A549 (cell line): Measurements from ENCODE around the gene SH2D4B. TPM values are rescaled to one million over a fixed set of nuclear protein-coding genes. Genes with fewer than 3 reads are reported as not detected.

Source experiments
- ATAC-seq, 2 experiments: fragments of 200-7000 bp in 1 of 2; fragments of >200 bp in 1 of 2; cut with Nextera tagmentation in 1 of 2; cut with Tn5 transposase in 1 of 2; 3 replicates each; pipeline versions ENCODE4 v1.8.0 to v1.9.1; 2018 to 2020; ENCODE audit warnings: mild to moderate bottlenecking in 1 of 2, moderate library complexity in 1 of 2
- CTCF ChIA-PET: fragments of 300-600 bp; sonication (Branson Sonifier 250); formaldehyde crosslinking; extraction: SDS; loops from one replicate; lab custom pipeline; 2021; ENCODE audit warnings: antibody characterized with exemption, inconsistent platforms; lab: Yijun Ruan, JAX
- POLR2A ChIA-PET: fragments of 350-600 bp; formaldehyde crosslinking; extraction: SDS; loops from one replicate; lab custom pipeline; 2021; ENCODE audit warnings: antibody characterized with exemption, inconsistent platforms; lab: Yijun Ruan, JAX
- DNase-seq, 2 experiments: peaks; one replicate each; pipeline versions ENCODE4 v3.0.0 to v3.0.0-alpha.2; 2011 to 2016; ENCODE audit warnings: low read depth in 1 of 2, low spot score in 1 of 2
- FAIRE-seq: peaks from 2 replicates; lab custom pipeline; 2011; peaks lifted over from hg19 to GRCh38; lab: Jason Lieb, UNC
- H3K27ac ChIP-seq, 2 experiments: fragments of >200 bp; sonication (Bioruptor Twin); formaldehyde crosslinking; 3 replicates each; pipeline ENCODE4 v1.5.1; 2016 to 2017
- H3K4me1 ChIP-seq: fragments of >200 bp; sonication (Bioruptor Twin); formaldehyde crosslinking; 3 replicates; pipeline ENCODE4 v1.6.1; 2016
- H3K4me2 ChIP-seq: fragments of >200 bp; sonication (Bioruptor Twin); formaldehyde crosslinking; 3 replicates; pipeline ENCODE4 v1.6.1; 2016
- H3K4me3 ChIP-seq: fragments of >200 bp; sonication (Bioruptor Twin); formaldehyde crosslinking; 3 replicates; pipeline ENCODE4 v1.5.1; 2016
- H3K9me3 ChIP-seq: fragments of >200 bp; sonication (Bioruptor Twin); formaldehyde crosslinking; 3 replicates; pipeline ENCODE4 v1.6.1; 2016
- CBX2 ChIP-seq: fragments of 200-600 bp; sonication (generic); IDR thresholded peaks from 2 replicates; pipeline ENCODE4 v1.6.1; 2016; ENCODE audit warnings: low read depth, mild to moderate bottlenecking, borderline replicate concordance
- CBX8 ChIP-seq: fragments of 200-600 bp; sonication (generic); IDR thresholded peaks from 2 replicates; pipeline ENCODE4 v1.6.1; 2016
- CHD2 ChIP-seq: fragments of 150-350 bp; IDR thresholded peaks from 2 replicates; pipeline ENCODE4 v1.6.1; 2014; ENCODE audit warnings: low read length; ENCODE audit not compliant: partially characterized antibody
- CHD4 ChIP-seq: fragments of 200-600 bp; sonication (generic); IDR thresholded peaks from 2 replicates; pipeline ENCODE4 v1.6.1; 2016; ENCODE audit warnings: antibody characterized with exemption, mild to moderate bottlenecking, borderline replicate concordance
- ELK1 ChIP-seq: fragments of 150-350 bp; IDR thresholded peaks from 2 replicates; pipeline ENCODE4 v1.6.1; 2014; ENCODE audit warnings: low read depth, mild to moderate bottlenecking, low read length
- ESRRA ChIP-seq: fragments of 150-350 bp; IDR thresholded peaks from 2 replicates; pipeline ENCODE4 v1.6.1; 2014; ENCODE audit warnings: mild to moderate bottlenecking, low read length, borderline replicate concordance
- FOXS1 ChIP-seq: fragments of 250-450 bp; sonication (Bioruptor Pico); IDR thresholded peaks from 2 replicates; pipeline ENCODE4 v1.5.0; 2020; ENCODE audit warnings: mild to moderate bottlenecking, moderate library complexity
- HOXA7 ChIP-seq: fragments of 250-450 bp; sonication (Bioruptor Pico); IDR thresholded peaks from 2 replicates; pipeline ENCODE4 v1.5.0; 2020; ENCODE audit warnings: mild to moderate bottlenecking, moderate library complexity
- HOXB5 ChIP-seq: fragments of 250-450 bp; sonication (Bioruptor Pico); IDR thresholded peaks from 2 replicates; pipeline ENCODE4 v1.5.0; 2020; ENCODE audit warnings: mild to moderate bottlenecking, moderate library complexity
- JUN ChIP-seq, 2 experiments: fragments of >200 bp; sonication (Bioruptor Twin); formaldehyde crosslinking; IDR thresholded peaks; 2 replicates in 1 of 2; 3 replicates in 1 of 2; pipeline ENCODE4 v1.6.1; 2016 to 2017
- KDM5A ChIP-seq: fragments of 200-600 bp; sonication (generic); IDR thresholded peaks from 2 replicates; pipeline ENCODE4 v1.6.1; 2016; ENCODE audit warnings: antibody characterized with exemption, mild to moderate bottlenecking
- MAFK ChIP-seq: fragments of 450-650 bp; IDR thresholded peaks from 2 replicates; pipeline ENCODE4 v1.6.1; 2014; ENCODE audit not compliant: partially characterized antibody
- MYC ChIP-seq: IDR thresholded peaks from 2 replicates; pipeline ENCODE4 v1.6.1; 2012; ENCODE audit warnings: mild to moderate bottlenecking, inconsistent platforms, low read length, improper control_type of control experiment, borderline replicate concordance
- NPAS2 ChIP-seq: fragments of 250-450 bp; sonication (Bioruptor Pico); IDR thresholded peaks from 2 replicates; pipeline ENCODE4 v1.8.0; 2022; ENCODE audit warnings: mild to moderate bottlenecking, moderate library complexity, borderline replicate concordance
- NR3C1 ChIP-seq: fragments of >200 bp; sonication (Bioruptor Twin); formaldehyde crosslinking; IDR thresholded peaks from 3 replicates; pipeline ENCODE4 v1.6.1; 2017
- PBX3 ChIP-seq: IDR thresholded peaks from 2 replicates; pipeline ENCODE4 v1.6.1; 2012
- REST ChIP-seq: fragments of 200-600 bp; sonication (generic); IDR thresholded peaks from 2 replicates; pipeline ENCODE4 v1.6.1; 2016; ENCODE audit warnings: antibody characterized with exemption, mild to moderate bottlenecking, moderate library complexity
- RFX5 ChIP-seq: fragments of 450-650 bp; IDR thresholded peaks from 2 replicates; pipeline ENCODE4 v1.7.1; 2014; ENCODE audit warnings: antibody characterized with exemption, mild to moderate bottlenecking, moderate library complexity
- RNF2 ChIP-seq: fragments of 200-600 bp; sonication (generic); IDR thresholded peaks from 2 replicates; pipeline ENCODE4 v1.6.1; 2016; ENCODE audit warnings: low read depth, mild to moderate bottlenecking, antibody characterized with exemption, moderate library complexity, borderline replicate concordance
- USF2 ChIP-seq: fragments of 450-650 bp; IDR thresholded peaks from 2 replicates; pipeline ENCODE4 v1.6.1; 2014; ENCODE audit warnings: antibody characterized with exemption
- ZFP36 ChIP-seq: fragments of 450-650 bp; IDR thresholded peaks from 2 replicates; pipeline ENCODE4 v1.6.1; 2014; ENCODE audit warnings: borderline replicate concordance; ENCODE audit not compliant: partially characterized antibody
- ZNF302 ChIP-seq: fragments of 250-450 bp; sonication (Bioruptor Pico); IDR thresholded peaks from 2 replicates; pipeline ENCODE4 v1.9.0; 2021; ENCODE audit warnings: inconsistent platforms, mild to moderate bottlenecking, moderate library complexity
- WGBS: methylation state at CpG from one replicate; pipeline ENCODE4 v1.1.6; 2017; ENCODE audit errors: missing lambda C conversion rate; 5-methylcytosine and 5-hydroxymethylcytosine counted together
- polyA plus RNA-seq, 4 experiments: library from polyadenylated mRNA; depleted of rRNA in 3 of 4; stranded (reverse); fragments of >200 nt; fragmentation: RNase III in 1 of 4; extraction: RNeasy Plus Mini Kit Qiagen cat#74134 plus additional on column Dnase treatment in 1 of 4; gene quantifications; 2 replicates in 3 of 4; 3 replicates in 1 of 4; pipeline ENCODE4 v1.2.3, GENCODE V29; 2011 to 2017

SH2D4B gene
- polyA plus RNA-seq, 2 of the 4 experiments (the other 2 are of a cell fraction) = 0.01 to 0.12 TPM

GRCh38 chr10:80670774-80671173, 133.1 kb downstream of the SH2D4B start (continued):
- TF ChIP-seq MYC = no peak
- TF ChIP-seq ELK1 = no peak
- TF ChIP-seq HOXA7 (CRISPR knock-in tag) = no peak
- no peak for TF ChIP-seq ESRRA
- no peak for TF ChIP-seq CHD2
- no peak for TF ChIP-seq USF2
- no peak for TF ChIP-seq NPAS2 (CRISPR knock-in tag)

- H3K9me3 ChIP-seq = no peaks in the 10 kb centered on the region
- POLR2A ChIA-PET = no interaction called here
- H3K27ac ChIP-seq = no peak overlapping the region
- no peak overlapping the region for H3K4me2 ChIP-seq
- CTCF ChIA-PET = interaction anchor here (0.7 to 7.0 kb wide), 5 partner anchors 8 to 289 kb away, joined by 3 to 60 read pairs (median 6); no protein-coding TSS in a partner anchor
- ATAC-seq = no peak
- no peak overlapping the region for H3K4me3 ChIP-seq
- WGBS = 40% methylated on average over 5 of the region's 5 CpGs
- FAIRE-seq = no peak
- no peak for DNase-seq
- no peak for TF ChIP-seq RNF2
- peak; percentile 78 for TF ChIP-seq MAFK
- H3K4me1 ChIP-seq = no peaks in the 10 kb centered on the region
Measured at GRCh38 chr10:80671847-80672246, 134.1 kb downstream of the SH2D4B start.

GRCh38 chr10:80672613-80673012, 134.9 kb downstream of the SH2D4B start:
- no peak overlapping the region for H3K27ac ChIP-seq
- FAIRE-seq = no peak
- 32% methylated on average over 3 of the region's 3 CpGs for WGBS
- ATAC-seq = no peak
- no peak for DNase-seq
- no peak overlapping the region for H3K4me2 ChIP-seq
- POLR2A ChIA-PET = no interaction called here
- no peaks in the 10 kb centered on the region for H3K4me1 ChIP-seq
- CTCF ChIA-PET = interaction anchor here (0.6 to 7.0 kb wide), 4 partner anchors 9 to 290 kb away, joined by 3 to 60 read pairs (median 4); no protein-coding TSS in a partner anchor
- no peaks in the 10 kb centered on the region for H3K9me3 ChIP-seq
- no peak for TF ChIP-seq USF2
- no peak for TF ChIP-seq HOXB5 (CRISPR knock-in tag)
- TF ChIP-seq MAFK = no peak
- TF ChIP-seq RFX5 = no peak
- TF ChIP-seq PBX3 = no peak
- TF ChIP-seq CBX8 = no peak
- no peak for TF ChIP-seq ZFP36
- TF ChIP-seq FOXS1 = no peak
- no peak for TF ChIP-seq CHD4
- TF ChIP-seq KDM5A = no peak
- no peak for TF ChIP-seq ZNF302 (CRISPR knock-in tag)
- TF ChIP-seq NR3C1 = no peak
- no peak for TF ChIP-seq CBX2
- no peak for TF ChIP-seq JUN (IDR thresholded peaks at IDR 0.05)
- TF ChIP-seq REST = no peak
- no peak overlapping the region for H3K4me3 ChIP-seq
